Pancreas (tissue), 10 donors: ENCODE results near the gene MYO1F. TPM values are rescaled to one million over a fixed set of nuclear protein-coding genes. Genes with fewer than 3 reads are reported as not detected.

Experiments used
- ATAC-seq, 4 donors: fragments of 200-7000 bp; cut with Tn5 transposase; one replicate each; pipeline versions ENCODE4 v1.8.0 to v1.9.1; 2020; ENCODE audit warnings: mild to moderate bottlenecking in 4 of 4, moderate library complexity in 4 of 4
- DNase-seq, 6 donors: peaks; one replicate each; pipeline ENCODE4 v3.0.0-alpha.2; 2020
- FAIRE-seq: peaks from 2 replicates; lab custom pipeline; 2012; peaks lifted over from hg19 to GRCh38; lab: Jason Lieb, UNC
- H3K27ac ChIP-seq, 4 donors: fragments of 200-600 bp; sonication (generic); 1 replicate in 3 of 4; 2 replicates in 1 of 4; pipeline versions ENCODE4 v1.5.0 to v1.8.0; 2020
- H3K27me3 ChIP-seq, 4 donors: fragments of 200-600 bp; one replicate each; pipeline ENCODE4 v1.8.0; 2021
- H3K36me3 ChIP-seq, 3 donors: fragments of 200-600 bp; sonication (generic) in 1 of 3; one replicate each; pipeline versions ENCODE4 v1.5.0 to v1.8.0; 2020 to 2021
- H3K4me1 ChIP-seq, 3 donors: fragments of 200-600 bp; one replicate each; pipeline ENCODE4 v1.8.0; 2021
- H3K4me3 ChIP-seq, 4 donors: fragments of 200-600 bp; sonication (generic) in 2 of 4; one replicate each; pipeline versions ENCODE4 v1.5.0 to v1.8.0; 2020 to 2021
- H3K9me3 ChIP-seq, 4 donors: fragments of 200-600 bp; one replicate each; pipeline ENCODE4 v1.8.0; 2021
- CTCF ChIP-seq, 4 donors: fragments of 200-600 bp; sonication (generic) in 3 of 4; IDR thresholded peaks; one replicate each; pipeline versions ENCODE4 v1.5.0 to v1.8.0; 2021; ENCODE audit warnings: antibody characterized with exemption in 4 of 4
- WGBS, 2 donors: extraction: QIAGEN DNeasy Blood & Tissue Kit; methylation state at CpG; one replicate each; pipeline ENCODE4 v1.1.7; 2013; 5-methylcytosine and 5-hydroxymethylcytosine counted together
- intact Hi-C, 3 donors: fragments of 100-400 bp; cut with DNase I; formaldehyde crosslinking; loops; one replicate each; pipeline versions ENCODE4 v1.11.1 to v1.14.2; 2022
- polyA plus RNA-seq, 2 donors: library from polyadenylated mRNA; stranded (reverse); fragments of 200-250 nt; gene quantifications; one replicate each; pipeline ENCODE4 v1.2.3, GENCODE V29; 2013
- total RNA-seq, 6 donors: library from RNA; stranded (reverse); fragmentation: NEBNext Ultra II Directional in 4 of 6; extraction: Animal tissue kit (Norgen Biotek cat#: 25700) in 4 of 6; gene quantifications; one replicate each; pipeline versions ENCODE4 v1.2.1 to v1.2.4, GENCODE V29; 2021 to 2023
- donor health status: healthy with polysubstance abuse.
- donor health status: DM: no; HTN: no; CAD: no; lungs with moderate emphysema.
- donor health status: DM: no; HTN: no; CAD: no.
- donor health status: control.
- donor health status: control.
- donor health status: Bipolar disorder and iron deficiency.
- donor health status: DM: yes; HTN: yes; CAD: no.
- donor health status: DM: no; HTN: no; CAD: no.
- donor health status: DM: no; HTN: no; CAD: no.
- donor health status: DM: yes; HTN: yes; CAD: no.

Gene MYO1F
- total and polyA plus RNA-seq, 8 donors: 1.2 to 21.3 (median 4.8) TPM

GRCh38 chr19:8526345-8527091 is 50.7 kb downstream of the MYO1F start:
- no peaks in the 10 kb centered on the region for H3K9me3 ChIP-seq
- WGBS, 2 donors: 4 to 8% methylated on average over 51 to 57 of the region's 57 CpGs
- TF ChIP-seq CTCF (IDR thresholded peaks at IDR 0.05): no peak
- H3K36me3 ChIP-seq: no peaks in the 10 kb centered on the region
- H3K27me3 ChIP-seq: no peaks in the 10 kb centered on the region
- ATAC-seq (peak; percentile 76 to 87 (median 80)), FAIRE-seq (no peak), DNase-seq (peak; percentile 87 to 96 (median 93))
- H3K4me3 ChIP-seq: peak overlapping the region; percentile 56 to 83 (median 71)
- peaks cover 0 to 4% (median 0%) of the 10 kb centered on the region in 3 donors for H3K4me1 ChIP-seq
- intact Hi-C loops: no loop called here
- peak overlapping the region; percentile 82 to 91 (median 90) for H3K27ac ChIP-seq

- DNase-seq (no peak), ATAC-seq (no peak)
Measured at GRCh38 chr19:8525401-8525684, 51.9 kb downstream of the MYO1F start.

GRCh38 chr19:8519388-8519787 is 57.9 kb downstream of the MYO1F start:
- no peaks in the 10 kb centered on the region for H3K9me3 ChIP-seq
- H3K27ac ChIP-seq: no peak overlapping the region
- no peaks in the 10 kb centered on the region for H3K27me3 ChIP-seq
- 93 to 96% methylated on average over 6 of the region's 6 CpGs for WGBS, 2 donors
- ATAC-seq (no peak), FAIRE-seq (no peak), DNase-seq (no peak)
- no peak overlapping the region for H3K4me3 ChIP-seq
- H3K36me3 ChIP-seq: no peaks in the 10 kb centered on the region
- H3K4me1 ChIP-seq: no peaks in the 10 kb centered on the region
- TF ChIP-seq CTCF (IDR thresholded peaks at IDR 0.05): no peak
- intact Hi-C loops: no loop called here

More at GRCh38 chr19:8525401-8525684, 51.9 kb downstream of the MYO1F start:
- WGBS, 2 donors: 1 to 5% methylated on average over 13 to 15 of the region's 15 CpGs
- TF ChIP-seq CTCF (IDR thresholded peaks at IDR 0.05): no peak
- Histone ChIP-seq H3K27me3 (no peaks in the 10 kb centered on the region), H3K4me3 (peak overlapping the region; percentile 7 to 46 (median 24)), H3K36me3 (no peaks in the 10 kb centered on the region), H3K9me3 (no peaks in the 10 kb centered on the region), H3K27ac (peak overlapping the region in 3 of 4 donors; percentile 3 to 89 (median 80)), H3K4me1 (peaks cover 0 to 4% (median 0%) of the 10 kb centered on the region in 3 donors)
- intact Hi-C loops: no loop called here
- no peak for FAIRE-seq

GRCh38 chr19:8518536-8518935 is 58.7 kb downstream of the MYO1F start:
- FAIRE-seq (no peak), DNase-seq (no peak), ATAC-seq (no peak)
- TF ChIP-seq CTCF (IDR thresholded peaks at IDR 0.05): no peak
- Histone ChIP-seq H3K9me3 (no peaks in the 10 kb centered on the region), H3K4me1 (no peaks in the 10 kb centered on the region), H3K36me3 (no peaks in the 10 kb centered on the region), H3K27ac (no peak overlapping the region), H3K4me3 (no peak overlapping the region), H3K27me3 (no peaks in the 10 kb centered on the region)
- intact Hi-C loops: no loop called here
- 65 to 82% methylated on average over 11 of the region's 11 CpGs for WGBS, 2 donors
